ENCODE data around the gene BHLHE40. TPM values are rescaled to one million over a fixed set of nuclear protein-coding genes. Genes with fewer than 3 reads are reported as not detected.

The BHLHE40 gene
- total and polyA plus RNA-seq, 2 donors (not counting 1 experiment from before 2014, with no cell fraction given) = 16.7 to 28.4 TPM

DNA sequence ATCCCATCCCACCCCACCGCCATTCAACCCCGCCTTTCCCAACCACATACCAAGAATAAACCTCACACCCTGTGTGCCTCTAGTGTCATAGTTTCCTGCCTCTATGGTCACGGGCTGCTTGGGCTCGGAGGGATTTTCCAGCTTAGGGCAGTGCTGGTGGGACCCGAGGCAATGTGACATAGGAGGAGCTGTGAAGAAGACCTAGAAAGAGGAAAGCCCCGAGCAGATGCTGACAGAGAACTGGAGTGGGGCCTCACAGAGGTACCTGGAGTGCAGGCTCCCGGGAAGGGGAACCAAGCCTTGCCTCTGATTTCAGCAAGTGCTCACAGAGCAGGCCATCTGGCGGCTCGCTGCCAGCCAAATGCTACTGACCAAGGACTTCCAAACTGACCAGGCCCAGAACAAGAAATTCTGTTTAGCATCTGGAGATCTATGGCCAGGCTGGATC, 27.5 kb downstream of the BHLHE40 start:
- Histone ChIP-seq H3K9ac (ENCODE audit: insufficient read depth, low read length) (no peak overlapping the region), H2AFZ (ENCODE audit: low read length) (no peak overlapping the region), H3K4me3 (replicated peaks in 1 of 4; ENCODE audit: control extremely low read depth in 1 of 4, insufficient read depth in 1 of 4, low read depth in 3 of 4, low read length in 4 of 4) (no peak overlapping the region), H3K4me2 (ENCODE audit: extremely low read depth, insufficient read depth, low read length) (no peak overlapping the region), H3K79me2 (ENCODE audit: control insufficient read depth, insufficient read depth, low read length) (no peaks in the 10 kb centered on the region), H3K9me3 (ENCODE audit: control insufficient read depth, insufficient read depth, low read depth, low read length) (no peaks in the 10 kb centered on the region), H4K20me1 (ENCODE audit: control insufficient read depth, extremely low read depth, insufficient read depth, low read length) (no peaks in the 10 kb centered on the region), H3K27ac (ENCODE audit: insufficient read depth, low read length) (no peak overlapping the region), H3K36me3 (ENCODE audit: control insufficient read depth, insufficient read depth, low read length) (no peaks in the 10 kb centered on the region), H3K27me3 (ENCODE audit: control insufficient read depth, insufficient read depth, low read length) (no peaks in the 10 kb centered on the region), H3K4me1 (ENCODE audit: control insufficient read depth, extremely low read depth, insufficient read depth, low read length) (peaks cover 2% of the 10 kb centered on the region)
- no peak for TF ChIP-seq EZH2 (IDR thresholded peaks at IDR 0.05; ENCODE audit: low read length, missing control alignments)
- TF ChIP-seq, protein P1, sequence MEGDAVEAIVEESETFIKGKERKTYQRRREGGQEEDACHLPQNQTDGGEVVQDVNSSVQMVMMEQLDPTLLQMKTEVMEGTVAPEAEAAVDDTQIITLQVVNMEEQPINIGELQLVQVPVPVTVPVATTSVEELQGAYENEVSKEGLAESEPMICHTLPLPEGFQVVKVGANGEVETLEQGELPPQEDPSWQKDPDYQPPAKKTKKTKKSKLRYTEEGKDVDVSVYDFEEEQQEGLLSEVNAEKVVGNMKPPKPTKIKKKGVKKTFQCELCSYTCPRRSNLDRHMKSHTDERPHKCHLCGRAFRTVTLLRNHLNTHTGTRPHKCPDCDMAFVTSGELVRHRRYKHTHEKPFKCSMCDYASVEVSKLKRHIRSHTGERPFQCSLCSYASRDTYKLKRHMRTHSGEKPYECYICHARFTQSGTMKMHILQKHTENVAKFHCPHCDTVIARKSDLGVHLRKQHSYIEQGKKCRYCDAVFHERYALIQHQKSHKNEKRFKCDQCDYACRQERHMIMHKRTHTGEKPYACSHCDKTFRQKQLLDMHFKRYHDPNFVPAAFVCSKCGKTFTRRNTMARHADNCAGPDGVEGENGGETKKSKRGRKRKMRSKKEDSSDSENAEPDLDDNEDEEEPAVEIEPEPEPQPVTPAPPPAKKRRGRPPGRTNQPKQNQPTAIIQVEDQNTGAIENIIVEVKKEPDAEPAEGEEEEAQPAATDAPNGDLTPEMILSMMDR (conservative IDR thresholded peaks at IDR 0.05 in 1 of 2, IDR thresholded peaks at IDR 0.05 in 1 of 2; ENCODE audit: low read depth in 1 of 2, low read length in 2 of 2) = no peak
- no peak for DNase-seq (ENCODE audit: low read depth in 2 of 2)

DNA sequence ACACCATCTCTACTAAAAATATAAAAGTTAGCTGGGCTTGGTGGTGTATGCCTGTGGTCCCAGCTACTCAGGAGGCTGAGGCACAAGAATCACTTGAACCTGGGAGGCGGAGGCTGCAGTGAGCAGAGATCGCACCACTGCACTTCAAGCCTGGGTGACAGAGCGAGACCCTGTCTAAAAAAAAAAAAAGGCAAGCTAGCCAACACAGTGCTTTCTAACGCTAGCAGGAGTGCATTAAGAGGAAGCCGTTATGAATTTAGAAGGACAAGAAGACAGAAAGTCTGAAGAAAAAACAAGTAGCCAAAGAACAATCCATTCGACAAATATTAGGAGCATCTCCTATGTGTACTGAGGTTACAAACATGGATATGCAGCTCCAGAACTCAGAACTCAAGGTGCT, 28.6 kb downstream of the BHLHE40 start:
- no peak for DNase-seq (ENCODE audit: low read depth in 2 of 2)
- Histone ChIP-seq H2AFZ (ENCODE audit: low read length) (no peak overlapping the region), H4K20me1 (ENCODE audit: control insufficient read depth, extremely low read depth, insufficient read depth, low read length) (no peaks in the 10 kb centered on the region), H3K27me3 (ENCODE audit: control insufficient read depth, insufficient read depth, low read length) (no peaks in the 10 kb centered on the region), H3K36me3 (ENCODE audit: control insufficient read depth, insufficient read depth, low read length) (no peaks in the 10 kb centered on the region), H3K27ac (ENCODE audit: insufficient read depth, low read length) (no peak overlapping the region), H3K4me1 (ENCODE audit: control insufficient read depth, extremely low read depth, insufficient read depth, low read length) (peaks cover 2% of the 10 kb centered on the region), H3K9me3 (ENCODE audit: control insufficient read depth, insufficient read depth, low read depth, low read length) (no peaks in the 10 kb centered on the region), H3K4me2 (ENCODE audit: extremely low read depth, insufficient read depth, low read length) (no peak overlapping the region), H3K79me2 (ENCODE audit: control insufficient read depth, insufficient read depth, low read length) (no peaks in the 10 kb centered on the region), H3K4me3 (replicated peaks in 1 of 4; ENCODE audit: control extremely low read depth in 1 of 4, insufficient read depth in 1 of 4, low read depth in 3 of 4, low read length in 4 of 4) (no peak overlapping the region), H3K9ac (ENCODE audit: insufficient read depth, low read length) (no peak overlapping the region)
- TF ChIP-seq, protein P1 (conservative IDR thresholded peaks at IDR 0.05 in 1 of 2, IDR thresholded peaks at IDR 0.05 in 1 of 2; ENCODE audit: low read depth in 1 of 2, low read length in 2 of 2) = no peak
- no peak for TF ChIP-seq EZH2 (IDR thresholded peaks at IDR 0.05; ENCODE audit: low read length, missing control alignments)

DNA sequence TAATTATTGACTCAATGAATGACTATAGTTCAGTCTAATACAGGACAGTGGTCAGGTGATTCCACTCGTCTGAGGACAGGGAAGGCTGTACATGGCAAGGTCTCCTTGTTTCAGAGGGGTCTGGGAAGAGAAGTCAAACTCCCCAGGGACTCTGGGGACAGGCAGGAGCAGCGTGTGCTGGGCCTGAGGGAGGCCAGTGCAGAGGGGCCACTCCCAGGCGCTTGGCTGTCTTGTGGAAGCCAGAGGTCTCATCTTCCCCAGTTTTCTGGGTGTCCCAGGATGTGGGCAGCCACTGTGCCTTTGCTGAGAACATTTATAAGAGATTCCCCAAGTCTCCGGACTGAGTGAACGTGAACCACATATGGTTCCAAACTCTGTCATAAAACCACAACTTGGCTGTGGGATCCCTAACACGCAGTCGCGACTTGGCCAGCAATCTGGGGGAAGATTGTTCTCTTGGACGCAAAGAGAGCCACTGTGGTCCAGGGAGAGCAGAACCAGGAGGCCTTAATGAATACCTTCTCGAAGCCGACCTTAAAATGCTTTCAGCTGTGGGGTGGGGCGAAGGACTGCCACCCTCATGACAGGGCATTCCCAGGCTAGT, 30.4 kb downstream of the BHLHE40 start:
- Histone ChIP-seq H3K27me3 (ENCODE audit: control insufficient read depth, insufficient read depth, low read length) (no peaks in the 10 kb centered on the region), H3K4me2 (ENCODE audit: extremely low read depth, insufficient read depth, low read length) (no peak overlapping the region), H3K4me3 (replicated peaks in 1 of 4; ENCODE audit: control extremely low read depth in 1 of 4, insufficient read depth in 1 of 4, low read depth in 3 of 4, low read length in 4 of 4) (no peak overlapping the region), H3K27ac (ENCODE audit: insufficient read depth, low read length) (no peak overlapping the region), H3K79me2 (ENCODE audit: control insufficient read depth, insufficient read depth, low read length) (no peaks in the 10 kb centered on the region), H3K9ac (ENCODE audit: insufficient read depth, low read length) (no peak overlapping the region), H3K36me3 (ENCODE audit: control insufficient read depth, insufficient read depth, low read length) (no peaks in the 10 kb centered on the region), H4K20me1 (ENCODE audit: control insufficient read depth, extremely low read depth, insufficient read depth, low read length) (no peaks in the 10 kb centered on the region), H2AFZ (ENCODE audit: low read length) (no peak overlapping the region), H3K4me1 (ENCODE audit: control insufficient read depth, extremely low read depth, insufficient read depth, low read length) (peaks cover 2% of the 10 kb centered on the region), H3K9me3 (ENCODE audit: control insufficient read depth, insufficient read depth, low read depth, low read length) (no peaks in the 10 kb centered on the region)
- peak in 1 of 2 donors; percentile 67 for DNase-seq (ENCODE audit: low read depth in 2 of 2)
- TF ChIP-seq, protein P1 (conservative IDR thresholded peaks at IDR 0.05 in 1 of 2, IDR thresholded peaks at IDR 0.05 in 1 of 2; ENCODE audit: low read depth in 1 of 2, low read length in 2 of 2) = no peak
- TF ChIP-seq EZH2 (IDR thresholded peaks at IDR 0.05; ENCODE audit: low read length, missing control alignments) = no peak

Measured in fibroblast of lung (primary cell).